H9 (cell line): ENCODE measurements around the gene SLC6A19. TPM values are rescaled to one million over a fixed set of nuclear protein-coding genes. Genes with fewer than 3 reads are reported as not detected.

ENCODE experiments used
- DNase-seq: peaks from one replicate; pipeline ENCODE4 v3.0.0-alpha.2; 2017
- H2AFZ ChIP-seq: one replicate; pipeline ENCODE4 v1.6.1; 2013; ENCODE audit warnings: mild to moderate bottlenecking, low read length, control low read depth, moderate library complexity
- H2AK5ac ChIP-seq: 2 replicates; pipeline ENCODE4 v1.6.1; 2013; ENCODE audit warnings: low read length, control low read depth, mixed read lengths; ENCODE audit not compliant: insufficient read length
- H2BK120ac ChIP-seq: one replicate; pipeline ENCODE4 v1.6.1; 2013; ENCODE audit warnings: low read depth, mild to moderate bottlenecking, low read length, control low read depth, inconsistent platforms; ENCODE audit not compliant: poor library complexity, severe bottlenecking
- H2BK12ac ChIP-seq: 2 replicates; pipeline ENCODE4 v1.6.1; 2013; ENCODE audit warnings: low read length, control low read depth, mixed read lengths, low read depth; ENCODE audit not compliant: insufficient read length
- H2BK15ac ChIP-seq: 2 replicates; pipeline ENCODE4 v1.6.1; 2013; ENCODE audit warnings: low read depth, low read length, control low read depth
- H2BK20ac ChIP-seq: one replicate; pipeline ENCODE4 v1.6.1; 2013; ENCODE audit warnings: low read depth, mild to moderate bottlenecking, low read length, control low read depth, inconsistent platforms; ENCODE audit not compliant: poor library complexity, severe bottlenecking
- H2BK5ac ChIP-seq: 2 replicates; pipeline ENCODE4 v1.6.1; 2013; ENCODE audit warnings: low read length, control low read depth, mixed read lengths; ENCODE audit not compliant: insufficient read length
- H3K14ac ChIP-seq: 2 replicates; pipeline ENCODE4 v1.6.1; 2013; ENCODE audit warnings: low read length, control low read depth; ENCODE audit not compliant: insufficient read depth
- H3K18ac ChIP-seq: 2 replicates; pipeline ENCODE4 v1.6.1; 2013; ENCODE audit warnings: low read depth, mild to moderate bottlenecking, mixed read lengths, low read length, control low read depth; ENCODE audit not compliant: insufficient read length
- H3K23ac ChIP-seq: 2 replicates; pipeline ENCODE4 v1.6.1; 2013; ENCODE audit warnings: low read length, control low read depth, mixed read lengths, low read depth; ENCODE audit not compliant: insufficient read length
- H3K23me2 ChIP-seq: 2 replicates; pipeline ENCODE4 v1.6.1; 2013; ENCODE audit warnings: low read depth, mild to moderate bottlenecking, mixed read lengths, low read length, control low read depth; ENCODE audit not compliant: insufficient read length, poor library complexity, severe bottlenecking
- H3K27ac ChIP-seq: 2 replicates; pipeline ENCODE4 v1.5.1; 2013; ENCODE audit warnings: low read length, control low read depth, mixed read lengths, low read depth; ENCODE audit not compliant: insufficient read length
- H3K27me3 ChIP-seq: 2 replicates; pipeline ENCODE4 v1.6.1; 2013; ENCODE audit warnings: low read length, control low read depth, inconsistent platforms; ENCODE audit not compliant: insufficient read depth
- H3K4ac ChIP-seq: 2 replicates; pipeline ENCODE4 v1.6.1; 2013; ENCODE audit warnings: low read depth, mild to moderate bottlenecking, control low read depth, inconsistent platforms, low read length, moderate library complexity
- H3K4me1 ChIP-seq: 2 replicates; pipeline ENCODE4 v1.6.1; 2013; ENCODE audit warnings: low read length, control low read depth, inconsistent platforms; ENCODE audit not compliant: insufficient read depth
- H3K4me2 ChIP-seq: 2 replicates; pipeline ENCODE4 v1.6.1; 2013; ENCODE audit warnings: low read length, control low read depth, mixed read lengths; ENCODE audit not compliant: insufficient read length, insufficient read depth
- H3K56ac ChIP-seq: 2 replicates; pipeline ENCODE4 v1.6.1; 2013; ENCODE audit warnings: low read depth, mild to moderate bottlenecking, mixed read lengths, low read length, control low read depth; ENCODE audit not compliant: insufficient read length
- H3K79me1 ChIP-seq: 2 replicates; pipeline ENCODE4 v1.6.1; 2013; ENCODE audit warnings: low read depth, mild to moderate bottlenecking, moderate library complexity, low read length, control low read depth, inconsistent platforms; ENCODE audit not compliant: insufficient read depth, poor library complexity, severe bottlenecking
- H3K79me2 ChIP-seq: 2 replicates; pipeline ENCODE4 v1.6.1; 2013; ENCODE audit warnings: low read length, control low read depth, inconsistent platforms; ENCODE audit not compliant: insufficient read depth
- H3K9ac ChIP-seq: 2 replicates; pipeline ENCODE4 v1.6.1; 2013; ENCODE audit warnings: low read length, control low read depth, mixed read lengths; ENCODE audit not compliant: insufficient read length; ENCODE audit errors: extremely low read depth
- H3K9me3 ChIP-seq: one replicate; pipeline ENCODE4 v1.6.1; 2013; ENCODE audit warnings: low read depth, low read length, inconsistent platforms; ENCODE audit not compliant: control insufficient read depth
- H3T11ph ChIP-seq: one replicate; pipeline ENCODE4 v1.6.1; 2013; ENCODE audit warnings: mild to moderate bottlenecking, low read length, control low read depth, inconsistent platforms
- H4K20me1 ChIP-seq: one replicate; pipeline ENCODE4 v1.6.1; 2013; ENCODE audit not compliant: control insufficient read depth, insufficient read length, insufficient read depth
- H4K5ac ChIP-seq: 2 replicates; pipeline ENCODE4 v1.6.1; 2013; ENCODE audit warnings: low read depth, mild to moderate bottlenecking, mixed read lengths, low read length, control low read depth; ENCODE audit not compliant: insufficient read length
- H4K8ac ChIP-seq: replicated peaks from 2 replicates; pipeline ENCODE4 v1.6.1; 2013; ENCODE audit warnings: low read length, control low read depth, mixed read lengths, low read depth; ENCODE audit not compliant: insufficient read length
- H4K91ac ChIP-seq: 2 replicates; pipeline ENCODE4 v1.6.1; 2013; ENCODE audit warnings: low read depth, mild to moderate bottlenecking, moderate library complexity, mixed read lengths, low read length, control low read depth; ENCODE audit not compliant: insufficient read length
- H3K27ac Mint-ChIP-seq, 3 experiments: 2 replicates in 2 of 3; 3 replicates in 1 of 3; pipeline ENCODE4 v1.8.0; 2020 to 2021; ENCODE audit warnings: mixed read lengths in 3 of 3, mild to moderate bottlenecking in 1 of 3, moderate library complexity in 1 of 3
- H3K27me3 Mint-ChIP-seq: 2 replicates; pipeline ENCODE4 v1.8.0; 2021; ENCODE audit warnings: low read depth, mild to moderate bottlenecking, moderate library complexity, mixed read lengths
- H3K36me3 Mint-ChIP-seq, 3 experiments: 2 replicates in 2 of 3; 3 replicates in 1 of 3; pipeline ENCODE4 v1.8.0; 2020 to 2021; ENCODE audit warnings: low read depth in 3 of 3, mixed read lengths in 3 of 3; ENCODE audit not compliant: insufficient read depth in 1 of 3
- H3K4me1 Mint-ChIP-seq, 2 experiments: 2 replicates each; pipeline ENCODE4 v1.8.0; 2020; ENCODE audit warnings: mixed read lengths in 2 of 2
- H3K4me3 Mint-ChIP-seq, 2 experiments: 2 replicates in 1 of 2; 3 replicates in 1 of 2; pipeline ENCODE4 v1.8.0; 2020 to 2021; ENCODE audit warnings: mild to moderate bottlenecking in 2 of 2, mixed read lengths in 2 of 2, moderate library complexity in 1 of 2
- H3K9me3 Mint-ChIP-seq, 2 experiments: 2 replicates in 1 of 2; 3 replicates in 1 of 2; pipeline ENCODE4 v1.8.0; 2020; ENCODE audit warnings: mild to moderate bottlenecking in 2 of 2, mixed read lengths in 2 of 2, moderate library complexity in 1 of 2
- CTCF ChIP-seq: fragments of 200-600 bp; sonication (generic); conservative IDR thresholded peaks from 3 replicates; pipeline ENCODE4 v1.8.0; 2021; ENCODE audit warnings: antibody characterized with exemption, mild to moderate bottlenecking
- WGBS: extraction: QIAGEN DNeasy Blood & Tissue Kit; methylation state at CpG from one replicate; pipeline ENCODE4 v1.1.7; 2013; ENCODE audit warnings: missing lambda C conversion rate, low lambda C conversion rate, mixed read lengths; ENCODE audit not compliant: insufficient read length; ENCODE audit errors: extremely low coverage; 5-methylcytosine and 5-hydroxymethylcytosine counted together
- total RNA-seq: library from RNA; stranded (reverse); gene quantifications from 2 replicates; pipeline ENCODE4 v1.2.1, GENCODE V29; 2021

SLC6A19 gene
- total RNA-seq, 1 experiment from 2014 or later: not detected

GRCh38 chr5:1209489-1209852 is 8.1 kb downstream of the SLC6A19 start:
- H3K4ac ChIP-seq: no peak overlapping the region
- no peak overlapping the region for H3T11ph ChIP-seq
- Mint-ChIP-seq H3K36me3 (no peaks in the 10 kb centered on the region), H3K4me1 (peaks cover 9 to 16% of the 10 kb centered on the region in 2 experiments), H3K27ac (no peak overlapping the region; a peak in 1 of 7 replicates), H3K9me3 (peaks cover 0 to 6% of the 10 kb centered on the region in 2 experiments; a peak in 2 of 5 replicates), H3K4me3 (no peak overlapping the region), H3K27me3 (peaks cover 8% of the 10 kb centered on the region)
- no peaks in the 10 kb centered on the region for H3K27me3 ChIP-seq
- H3K79me1 ChIP-seq: no peaks in the 10 kb centered on the region
- no peak overlapping the region for H2BK20ac ChIP-seq
- no peak overlapping the region for H3K56ac ChIP-seq
- no peaks in the 10 kb centered on the region for H3K23me2 ChIP-seq
- no peak overlapping the region for H3K23ac ChIP-seq
- no peaks in the 10 kb centered on the region for H3K4me1 ChIP-seq
- WGBS: no CpG with 5 or more reads among the region's 2 CpGs
- no peak overlapping the region for H2BK12ac ChIP-seq
- H2AFZ ChIP-seq: no peak overlapping the region
- H3K9me3 ChIP-seq: no peaks in the 10 kb centered on the region
- DNase-seq: no peak
- no peak overlapping the region for H4K5ac ChIP-seq
- H2BK5ac ChIP-seq: no peak overlapping the region
- H3K79me2 ChIP-seq: no peaks in the 10 kb centered on the region
- no peak overlapping the region for H2BK15ac ChIP-seq
- H4K91ac ChIP-seq: no peak overlapping the region
- peaks cover 3% of the 10 kb centered on the region for H4K20me1 ChIP-seq
- no peak overlapping the region for H3K27ac ChIP-seq
- H2BK120ac ChIP-seq: no peak overlapping the region
- H3K14ac ChIP-seq: no peak overlapping the region
- no peak overlapping the region for H3K4me2 ChIP-seq
- H3K18ac ChIP-seq: no peak overlapping the region
- H3K9ac ChIP-seq: no peak overlapping the region
- H2AK5ac ChIP-seq: no peak overlapping the region
- no peak for TF ChIP-seq CTCF
- H4K8ac ChIP-seq: no peak overlapping the region
